ENCODE measurements around the gene TMEM176B.

DNA sequence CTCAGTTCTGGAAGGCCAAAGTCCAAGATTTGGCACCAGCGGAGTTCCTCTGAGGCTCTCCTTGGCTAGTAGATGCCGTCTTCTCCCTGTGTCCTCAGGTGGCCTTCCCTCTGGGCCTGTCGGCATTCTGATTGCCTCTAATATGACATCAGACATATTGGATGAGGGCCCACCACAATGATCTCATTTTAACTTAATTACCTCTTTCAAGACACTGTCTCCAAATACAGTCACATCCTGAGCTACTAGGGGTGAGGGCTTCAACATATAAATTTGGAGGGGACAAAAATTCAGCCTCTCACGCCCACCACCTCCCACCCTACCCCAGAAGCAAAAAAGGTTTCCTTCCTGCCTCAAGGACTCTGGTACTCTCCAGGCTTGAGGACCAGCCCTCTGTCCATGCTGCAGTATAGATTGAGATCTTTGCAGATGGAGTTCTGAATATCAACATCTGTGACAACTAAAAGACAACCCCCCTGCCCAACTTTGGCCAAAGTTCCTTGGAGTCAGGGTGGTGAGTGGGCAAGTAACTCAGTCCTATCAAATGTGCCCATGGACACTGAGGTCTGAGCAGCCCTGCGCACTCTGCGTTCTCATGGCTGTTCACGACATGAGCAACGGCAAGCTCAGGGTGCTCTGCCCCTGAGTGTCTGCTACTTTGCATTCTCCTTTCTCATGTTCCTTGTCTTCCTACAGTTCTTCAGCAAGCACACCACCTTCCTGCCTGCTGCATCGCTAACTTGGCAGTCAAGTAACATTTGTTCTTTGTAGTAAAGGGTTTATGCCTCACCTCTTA lies 11.5 kb downstream of the TMEM176B start:
- TF ChIP-seq EZH2 (IDR thresholded peaks at IDR 0.05; ENCODE audit: borderline replicate concordance, insufficient read depth, low read depth, low read length, poor library complexity, severe bottlenecking): no peak
- TF ChIP-seq CTCF (IDR thresholded peaks at IDR 0.05): no peak

Measured in B cell (primary cell).